Activated CD8-positive, alpha-beta memory T cell treated with anti-CD3 and anti-CD28 coated beads for 48 hours (primary cell): ENCODE data around the gene TNFAIP2.
"Not testable (repeated sequence)": the region's sequence is repeated elsewhere in the genome, so short reads cannot be mapped to it uniquely, and the experiment has no call there.

Experiments
- DNase-seq, 3 experiments: peaks; one replicate each; pipeline ENCODE4 v3.0.0-alpha.2; 2020; ENCODE audit warnings: low read depth in 2 of 3, low spot score in 2 of 3

TNFAIP2 gene

GRCh38 chr14:103107455-103107854 lies 15.8 kb upstream of the TNFAIP2 start:
- DNase-seq, result no peak

DNA sequence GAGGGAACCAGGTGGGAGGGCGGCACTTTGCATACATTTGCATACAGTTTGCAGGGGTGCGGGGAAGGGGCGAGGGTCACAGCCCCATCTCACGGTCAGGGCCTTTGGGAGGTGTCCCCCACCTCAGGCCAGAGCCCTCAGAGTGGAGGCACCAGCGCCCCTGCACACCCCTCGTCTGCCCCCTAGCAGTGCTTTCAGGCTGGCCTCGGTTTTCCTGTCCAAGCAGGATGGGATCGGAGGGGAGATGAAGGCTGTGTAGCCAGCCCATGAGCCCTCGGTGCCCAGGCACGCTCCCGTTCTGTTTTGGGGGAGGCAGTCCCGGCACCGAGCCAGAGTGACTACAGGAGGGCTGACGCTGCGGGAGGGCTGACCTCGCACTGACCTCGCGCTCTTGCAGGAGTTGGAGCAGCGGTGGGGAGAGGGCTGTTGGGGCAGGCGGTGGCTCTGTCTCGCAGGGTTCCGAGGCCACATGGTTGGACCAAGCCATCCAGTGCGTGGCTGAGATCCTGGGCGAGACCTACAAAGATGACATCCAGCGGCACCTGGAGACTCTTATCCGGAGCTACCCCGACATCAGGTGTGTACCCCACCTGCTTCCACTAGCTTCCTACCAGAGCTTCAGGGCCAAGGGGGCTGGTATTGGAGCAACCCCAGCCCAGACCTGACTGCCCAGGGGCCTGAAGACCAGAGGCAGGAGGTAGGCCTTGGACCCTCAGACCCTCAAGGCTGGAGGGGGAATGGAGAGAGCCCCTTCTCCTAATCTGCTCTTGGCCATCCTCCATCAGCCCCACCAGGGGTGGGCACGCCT lies 15.1 kb upstream of the TNFAIP2 start:
- no peak for DNase-seq

DNA sequence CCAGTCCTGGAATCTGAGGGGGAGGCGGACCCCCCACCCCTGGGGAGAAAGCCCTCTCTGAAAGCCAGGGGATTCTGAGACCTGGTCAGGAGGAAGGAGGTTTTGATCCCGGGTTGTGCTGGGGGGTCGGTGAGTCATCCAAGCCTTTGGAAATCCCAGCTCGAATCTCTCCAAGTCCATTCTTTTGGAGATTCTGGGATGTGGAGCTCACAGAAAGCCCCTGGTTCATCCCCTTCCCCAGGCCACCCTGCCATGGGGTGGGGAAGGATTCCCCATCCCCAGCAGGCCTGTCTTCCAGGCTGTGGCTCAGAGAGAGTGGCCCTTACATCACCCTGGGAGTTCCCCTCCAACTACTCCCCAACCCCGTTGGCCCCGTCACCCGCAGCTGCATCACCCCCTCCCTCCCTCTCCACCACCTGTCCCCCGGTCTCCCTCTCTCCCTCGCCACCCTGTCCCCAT lies 14.5 kb upstream of the TNFAIP2 start:
- no peak for DNase-seq

DNA sequence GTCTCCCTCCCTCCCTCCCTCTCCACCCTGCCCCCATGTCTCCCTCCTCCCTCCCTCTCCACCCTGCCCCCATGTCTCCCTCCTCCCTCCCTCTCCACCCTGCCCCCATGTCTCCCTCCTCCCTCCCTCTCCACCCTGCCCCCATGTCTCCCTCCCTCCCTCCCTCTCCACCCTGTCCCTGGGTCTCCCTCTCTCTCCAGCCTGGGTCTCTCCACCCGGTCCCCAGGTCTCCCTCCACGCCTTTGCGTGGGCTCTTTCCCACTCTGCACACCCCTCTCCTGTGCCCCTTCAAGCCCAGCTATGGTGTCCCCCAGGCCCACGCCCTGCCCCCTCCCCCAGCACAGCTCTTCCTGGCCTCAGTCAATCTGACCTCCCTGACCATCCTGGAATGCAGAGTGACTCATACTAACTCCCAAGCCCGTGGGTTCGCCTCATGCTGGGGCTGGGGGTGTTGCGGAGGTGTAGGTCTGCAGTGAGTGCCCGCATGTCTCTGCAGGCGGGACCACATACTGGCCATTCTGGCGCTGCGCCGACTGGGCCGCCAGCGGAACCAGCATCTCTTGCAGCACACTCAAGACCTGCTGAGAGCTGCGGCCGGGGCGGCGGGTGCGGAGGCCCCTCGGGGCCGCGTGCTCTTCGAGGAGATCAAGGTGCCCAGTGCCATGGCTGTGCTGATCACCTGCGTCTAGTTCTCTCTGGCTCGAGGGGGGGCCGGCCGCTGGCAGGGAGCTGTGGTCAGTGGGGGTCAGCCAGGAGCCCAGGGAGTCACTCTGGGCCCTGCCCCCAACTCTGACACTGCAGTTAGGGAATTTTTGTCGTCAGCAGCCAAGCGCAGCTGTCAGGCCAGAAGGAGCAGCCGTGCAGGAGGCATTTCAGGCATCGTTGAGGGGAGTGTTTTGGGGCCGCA lies 13.5 kb upstream of the TNFAIP2 start:
- DNase-seq, result no peak

DNA sequence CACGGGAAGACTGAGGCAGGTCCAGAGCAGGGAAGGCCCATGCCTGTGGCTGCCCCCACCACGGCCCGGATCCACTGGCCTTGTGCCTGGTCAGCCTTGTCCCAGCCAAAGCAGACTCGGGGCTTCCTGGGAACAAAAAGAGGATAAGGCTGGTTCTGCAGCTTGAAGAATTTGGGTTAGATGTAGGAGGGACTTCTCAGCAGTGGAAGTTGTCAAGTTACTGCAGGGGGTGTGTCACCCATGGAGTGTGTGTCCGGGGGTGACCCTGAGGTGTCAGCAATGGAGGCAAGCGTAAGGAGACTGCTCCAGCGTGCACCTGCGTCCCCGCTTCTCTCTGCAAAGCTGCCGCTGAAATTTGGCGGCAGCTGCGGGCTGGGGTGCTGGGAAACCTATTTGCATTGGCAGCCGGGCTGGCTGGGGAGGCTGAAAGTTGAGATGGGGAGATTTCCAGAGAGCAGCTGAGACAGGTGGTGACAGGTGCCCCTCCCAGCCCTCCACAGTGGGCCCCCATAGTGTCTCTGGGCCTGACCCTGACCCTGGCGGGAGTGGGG lies 12.5 kb upstream of the TNFAIP2 start:
- no peak for DNase-seq

GRCh38 chr14:103111232-103111868 lies 11.9 kb upstream of the TNFAIP2 start:
- no peak for DNase-seq

DNA sequence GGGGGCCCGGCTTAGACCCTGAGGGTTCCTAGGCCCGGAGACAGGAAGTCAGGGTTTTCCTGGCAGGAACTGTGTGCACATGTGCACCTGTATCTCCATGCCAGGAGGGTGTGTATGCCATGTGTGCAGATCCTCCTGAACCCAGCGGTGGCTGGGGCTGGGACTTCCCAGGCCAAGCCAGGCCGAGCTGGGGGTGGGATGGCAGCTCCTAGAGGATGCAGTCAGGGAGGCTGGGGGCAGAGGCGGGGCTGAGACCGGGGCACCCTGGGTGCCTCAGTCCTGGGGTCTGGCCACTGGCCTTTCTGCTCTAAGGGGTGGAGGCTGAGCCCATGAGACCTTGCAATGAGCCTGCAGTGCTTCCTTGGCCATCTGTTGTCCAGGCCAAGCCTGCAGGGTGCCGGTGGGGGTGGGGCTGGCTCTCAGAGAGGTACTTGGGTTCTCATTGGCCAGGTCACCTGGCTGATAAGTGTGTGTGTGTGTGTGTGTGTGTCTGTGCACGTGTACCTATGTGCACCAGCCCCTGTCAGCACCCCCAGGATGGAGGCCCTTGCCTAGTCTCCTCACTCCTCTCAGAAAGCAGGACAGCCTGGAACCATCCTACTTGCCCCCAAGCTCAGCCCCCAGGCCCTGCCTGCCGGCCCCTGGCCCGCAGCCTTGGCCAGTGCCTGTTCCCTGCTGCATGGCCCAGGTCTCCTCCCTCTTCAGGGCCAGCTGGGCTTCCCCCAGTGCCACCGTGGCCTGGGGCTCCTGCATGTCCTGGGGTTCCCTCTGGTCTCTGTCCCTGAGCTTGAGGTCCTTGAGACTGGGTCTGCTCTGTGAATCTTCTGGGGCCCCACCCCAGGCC lies 10.6 kb upstream of the TNFAIP2 start:
- no peak for DNase-seq

GRCh38 chr14:103113303-103113702 lies 10.0 kb upstream of the TNFAIP2 start:
- DNase-seq, result no peak

- DNase-seq, result no peak
Observed at GRCh38 chr14:103113774-103114173, 9.5 kb upstream of the TNFAIP2 start.

DNA sequence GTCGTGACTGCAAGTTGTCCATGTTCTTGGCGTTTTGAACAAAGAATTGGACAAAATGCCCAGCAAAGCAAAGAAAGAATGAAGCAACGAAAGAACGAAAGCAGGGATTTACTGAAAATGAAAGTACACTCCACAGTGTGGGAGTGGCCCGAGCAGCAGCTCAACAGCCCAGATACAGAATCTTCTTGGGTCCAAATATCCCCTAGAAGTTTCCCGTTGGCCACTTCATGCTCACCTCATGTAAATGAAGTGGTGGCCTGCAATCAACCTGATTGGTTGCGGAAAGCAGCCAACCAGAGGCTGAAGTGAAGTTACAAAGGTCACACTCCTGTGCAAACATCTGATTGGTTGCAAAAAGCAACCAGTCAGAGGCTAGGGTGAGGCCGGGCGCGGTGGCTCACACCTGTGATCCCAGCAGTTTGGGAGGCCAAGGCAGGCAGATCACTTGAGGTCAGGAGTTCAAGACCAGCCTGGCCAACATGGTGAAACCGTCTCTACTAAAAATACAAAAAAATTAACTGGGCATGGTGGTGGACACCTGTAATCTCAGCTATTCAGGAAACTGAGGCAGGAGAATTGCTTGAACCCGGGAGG lies 8.1 kb upstream of the TNFAIP2 start:
- DNase-seq, result not testable (repeated sequence)

DNA sequence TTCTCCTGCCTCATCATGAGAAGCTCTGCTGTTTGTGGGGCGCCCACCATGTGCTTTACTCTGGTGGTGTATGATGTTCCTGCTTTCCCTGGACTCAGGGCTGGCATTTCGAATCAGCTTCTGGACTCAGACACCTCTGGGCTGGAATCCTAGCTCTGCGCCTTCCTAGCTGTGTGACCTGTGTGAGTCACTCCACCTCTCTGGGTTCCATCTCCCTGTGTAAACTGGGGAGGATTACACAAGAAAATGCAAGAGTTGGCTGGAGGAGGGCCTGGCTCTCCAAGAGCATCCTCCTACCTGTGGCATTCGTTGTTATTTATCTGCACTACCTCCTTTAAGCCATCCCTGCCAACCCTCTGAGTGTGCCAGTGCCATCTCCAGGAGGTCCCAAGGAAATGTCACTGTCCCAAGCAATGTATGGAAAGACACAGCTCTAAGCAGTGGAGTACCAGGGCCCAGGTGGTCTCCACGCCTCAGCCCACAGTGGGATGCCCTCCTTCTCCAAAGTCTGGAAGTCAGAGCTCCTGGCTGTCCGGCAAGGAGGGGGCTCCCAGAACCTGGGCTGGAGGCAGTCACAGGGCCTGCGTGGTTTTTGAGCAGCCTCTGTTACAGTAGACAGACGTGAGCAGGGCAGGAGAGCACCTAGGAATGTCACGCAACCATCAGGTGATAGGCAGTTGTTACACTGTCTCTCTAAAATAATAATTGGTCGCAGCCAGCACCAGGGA lies 7.3 kb upstream of the TNFAIP2 start:
- no peak for DNase-seq

DNA sequence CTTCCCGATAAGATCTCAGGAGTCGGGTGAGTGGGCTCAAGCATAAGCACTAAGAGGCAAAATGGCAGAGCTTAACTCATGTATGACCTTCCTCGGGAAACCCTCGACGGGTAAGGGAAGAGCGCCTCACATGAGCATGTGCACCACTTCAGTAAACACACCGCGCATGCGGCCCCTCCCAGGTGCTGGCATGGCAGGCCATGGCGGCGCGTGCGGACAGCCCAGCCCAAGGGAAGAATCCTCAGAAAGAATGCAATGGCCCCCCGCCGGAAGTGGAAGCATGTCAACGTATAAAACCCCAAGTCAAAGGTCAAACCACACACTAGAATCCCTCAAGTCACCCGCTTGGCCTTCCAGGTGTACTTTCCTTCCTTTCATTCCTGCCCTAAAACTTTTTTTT lies 6.6 kb upstream of the TNFAIP2 start:
- DNase-seq, result no peak

DNA sequence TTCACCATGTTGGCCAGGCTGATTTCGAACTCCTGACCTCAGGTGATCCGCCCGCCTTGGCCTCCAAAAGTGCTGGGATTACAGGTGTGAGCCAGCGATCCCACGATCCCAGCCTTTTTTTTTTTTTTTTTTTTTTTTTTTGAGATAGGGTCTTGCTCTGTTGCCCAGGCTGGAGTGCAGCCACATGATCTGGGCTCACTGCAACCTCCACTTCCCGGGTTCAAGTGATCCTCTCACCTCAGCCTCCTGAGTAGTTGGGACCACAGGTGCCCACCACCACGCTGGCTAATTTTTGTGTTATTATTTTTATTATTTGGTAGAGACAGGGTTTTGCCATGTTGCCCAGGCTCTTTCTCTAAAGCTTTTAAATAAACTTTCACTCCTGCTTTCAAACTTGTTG lies 5.8 kb upstream of the TNFAIP2 start:
- DNase-seq, result not testable (repeated sequence)

DNA sequence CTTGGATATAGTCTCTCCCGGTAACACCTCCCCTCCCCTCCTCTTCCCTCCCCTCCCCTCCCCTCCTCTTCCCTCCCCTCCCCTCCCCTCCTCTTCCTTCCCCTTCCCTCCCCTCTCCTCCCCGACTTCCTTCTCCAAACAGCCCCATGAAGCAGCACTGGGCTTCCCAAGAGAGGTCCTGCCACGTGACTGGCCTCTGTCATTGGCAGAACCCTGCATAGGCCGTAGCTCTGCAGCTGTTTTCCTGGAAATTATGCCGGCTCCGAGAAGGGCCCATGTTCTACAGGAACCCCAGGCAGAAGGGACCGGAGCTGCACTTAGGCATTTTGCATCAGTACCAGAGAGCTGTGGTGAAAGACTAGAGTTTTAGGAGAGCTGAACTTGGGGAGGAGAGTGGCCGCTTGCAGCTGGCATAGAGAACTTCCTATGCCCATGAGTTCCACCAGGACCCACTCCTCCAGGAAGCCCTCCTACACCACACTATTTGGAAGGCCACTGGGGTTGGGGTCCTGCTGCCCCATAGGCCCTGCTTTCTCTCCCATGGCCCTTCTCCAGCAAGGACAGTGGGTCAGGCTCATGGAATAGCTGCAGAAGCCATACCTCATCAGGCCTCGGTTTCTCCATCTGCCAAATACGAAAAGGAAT lies 5.1 kb upstream of the TNFAIP2 start:
- no peak for DNase-seq

GRCh38 chr14:103118663-103119404 lies 4.4 kb upstream of the TNFAIP2 start:
- DNase-seq, result no peak

DNA sequence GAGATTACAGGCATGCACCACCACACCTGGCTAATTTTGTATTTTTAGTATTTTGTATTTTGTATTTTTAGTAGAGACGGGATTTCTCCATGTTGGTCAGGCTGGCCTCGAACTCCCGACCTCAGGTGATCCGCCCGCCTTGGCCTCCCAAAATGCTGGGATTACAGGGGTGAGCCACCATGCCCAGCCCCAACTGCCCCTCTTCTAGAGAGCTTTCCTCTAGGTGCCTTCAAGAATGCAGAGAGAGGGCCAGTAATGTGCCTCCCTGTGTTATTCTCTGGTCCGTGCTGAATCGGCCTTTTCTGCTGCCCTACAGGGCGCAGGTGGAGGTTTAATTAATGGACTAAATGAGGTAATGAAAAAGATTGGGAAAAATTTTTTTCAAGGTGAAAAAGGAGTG lies 3.7 kb upstream of the TNFAIP2 start:
- not testable (repeated sequence) for DNase-seq

DNA sequence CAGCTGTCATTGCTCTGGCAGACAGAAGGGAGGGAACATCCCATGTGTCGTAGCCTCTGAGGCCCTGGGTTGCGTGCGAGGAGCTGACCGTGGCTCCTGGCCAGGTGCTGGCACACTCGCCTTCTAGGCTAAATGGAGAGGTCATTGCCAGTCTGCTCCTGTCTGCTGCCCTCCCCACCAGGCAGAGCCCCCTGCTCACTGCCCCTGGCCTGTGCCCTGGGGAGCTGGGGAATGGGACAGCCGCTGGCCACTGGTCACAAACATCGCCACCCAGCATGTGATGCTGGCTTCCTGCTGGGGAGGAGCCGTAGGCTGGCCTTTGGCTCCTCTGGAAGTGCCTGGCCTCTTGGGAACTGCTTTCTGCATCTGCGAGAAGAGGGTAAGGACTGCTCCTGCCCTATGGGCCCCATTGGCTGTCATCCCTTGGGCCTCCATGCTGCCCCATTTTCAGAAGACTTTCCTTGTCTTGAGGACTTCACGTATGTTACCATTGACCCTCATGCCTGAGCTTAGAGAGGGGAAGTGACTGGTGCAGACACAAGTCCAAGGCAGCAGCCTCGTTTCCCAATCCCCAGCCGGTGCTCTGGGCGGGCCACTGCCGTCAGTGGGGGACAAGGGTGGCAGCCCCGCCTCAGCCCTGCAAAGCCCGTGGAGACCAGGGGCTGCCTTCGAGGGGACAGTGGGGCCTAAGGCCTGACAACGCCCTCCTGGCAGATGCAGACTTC lies 2.0 kb upstream of the TNFAIP2 start:
- no peak for DNase-seq
